Kidney epithelial cell (primary cell): ENCODE results near the gene PHF12. TPM values are rescaled to one million over a fixed set of nuclear protein-coding genes. Genes with fewer than 3 reads are reported as not detected.
A peak's percentile ranks its signal among the peaks of the same experiment; 100 is the strongest.

Experiments
- DNase-seq: peaks from one replicate; pipeline ENCODE4 v3.0.0-alpha.2; 2010; ENCODE audit warnings: low read depth
- H3K27me3 ChIP-seq: 2 replicates; pipeline ENCODE4 v1.6.0; 2011; ENCODE audit warnings: low read length; ENCODE audit not compliant: control insufficient read depth, insufficient read depth
- H3K36me3 ChIP-seq: 2 replicates; pipeline ENCODE4 v1.5.1; 2011; ENCODE audit warnings: low read length; ENCODE audit not compliant: control insufficient read depth, insufficient read depth
- H3K4me3 ChIP-seq: 2 replicates; pipeline ENCODE4 v1.5.1; 2011; ENCODE audit warnings: low read depth, mild to moderate bottlenecking, control low read depth, low read length
- total RNA-seq: library from RNA; depleted of rRNA; stranded (reverse); fragments of >200 nt; gene quantifications from 2 replicates; pipeline ENCODE4 v1.2.3, GENCODE V29; 2015
- TF ChIP-seq, protein P1 (sequence below): IDR thresholded peaks from 2 replicates; pipeline ENCODE4 v1.5.1; 2011; ENCODE audit warnings: mild to moderate bottlenecking, moderate library complexity, low read length, control low read depth, inconsistent platforms; ENCODE audit not compliant: insufficient read depth, poor library complexity, severe bottlenecking

PHF12 gene
- total RNA-seq, 1 donor from 2014 or later, result 19.6 TPM

DNA sequence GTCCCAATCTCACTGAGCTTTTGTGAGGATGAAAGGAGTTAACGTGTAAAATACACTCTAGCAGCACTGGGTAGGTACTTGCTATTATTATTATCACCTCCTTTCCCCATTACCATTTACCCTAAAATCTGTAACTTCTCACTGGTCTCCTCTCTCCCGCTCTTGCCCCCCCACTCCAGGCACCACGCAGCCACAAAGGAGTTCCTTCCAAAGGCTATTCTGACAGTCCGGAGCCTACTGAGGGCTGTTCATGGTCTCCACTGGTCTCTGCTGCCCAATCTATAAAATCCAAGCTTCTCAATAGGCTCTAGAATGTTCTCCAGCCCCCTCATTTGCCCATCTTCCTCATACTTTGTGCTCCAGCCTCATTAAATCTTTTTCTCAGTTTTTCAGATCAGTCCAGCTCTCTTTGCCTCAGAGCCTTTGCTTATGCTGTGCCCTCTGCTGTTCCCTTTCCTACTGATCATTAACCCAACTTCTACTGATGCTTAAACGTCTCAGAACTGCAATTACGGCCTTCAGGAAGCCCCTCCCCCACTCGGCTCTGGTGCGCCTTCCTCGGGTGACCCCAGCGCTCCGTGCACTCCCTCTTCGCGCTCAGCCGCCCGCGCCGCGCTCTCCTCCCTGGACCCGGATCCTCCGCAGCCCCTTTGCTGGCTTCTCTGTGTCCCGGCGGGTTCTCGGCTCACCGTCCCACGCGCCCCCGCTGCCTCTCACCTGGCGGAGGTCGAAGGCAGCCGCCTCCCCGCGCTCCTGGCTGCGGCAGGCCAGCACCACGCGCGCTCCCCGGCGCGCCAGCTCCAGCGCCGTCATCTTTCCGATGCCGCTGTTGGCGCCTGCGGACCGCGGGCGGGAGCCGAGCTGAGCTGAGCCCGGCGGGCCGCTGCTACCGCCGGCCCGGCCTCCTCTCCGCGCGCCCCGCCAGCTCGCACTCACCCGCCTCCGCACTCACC, 49.2 kb downstream of the PHF12 start:
- Histone ChIP-seq H3K4me3 (peak overlapping the region; percentile 64), H3K36me3 (peaks cover 1% of the 10 kb centered on the region), H3K27me3 (no peaks in the 10 kb centered on the region)
- TF ChIP-seq, protein P1, sequence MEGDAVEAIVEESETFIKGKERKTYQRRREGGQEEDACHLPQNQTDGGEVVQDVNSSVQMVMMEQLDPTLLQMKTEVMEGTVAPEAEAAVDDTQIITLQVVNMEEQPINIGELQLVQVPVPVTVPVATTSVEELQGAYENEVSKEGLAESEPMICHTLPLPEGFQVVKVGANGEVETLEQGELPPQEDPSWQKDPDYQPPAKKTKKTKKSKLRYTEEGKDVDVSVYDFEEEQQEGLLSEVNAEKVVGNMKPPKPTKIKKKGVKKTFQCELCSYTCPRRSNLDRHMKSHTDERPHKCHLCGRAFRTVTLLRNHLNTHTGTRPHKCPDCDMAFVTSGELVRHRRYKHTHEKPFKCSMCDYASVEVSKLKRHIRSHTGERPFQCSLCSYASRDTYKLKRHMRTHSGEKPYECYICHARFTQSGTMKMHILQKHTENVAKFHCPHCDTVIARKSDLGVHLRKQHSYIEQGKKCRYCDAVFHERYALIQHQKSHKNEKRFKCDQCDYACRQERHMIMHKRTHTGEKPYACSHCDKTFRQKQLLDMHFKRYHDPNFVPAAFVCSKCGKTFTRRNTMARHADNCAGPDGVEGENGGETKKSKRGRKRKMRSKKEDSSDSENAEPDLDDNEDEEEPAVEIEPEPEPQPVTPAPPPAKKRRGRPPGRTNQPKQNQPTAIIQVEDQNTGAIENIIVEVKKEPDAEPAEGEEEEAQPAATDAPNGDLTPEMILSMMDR, result no peak
- DNase-seq, result no peak

DNA sequence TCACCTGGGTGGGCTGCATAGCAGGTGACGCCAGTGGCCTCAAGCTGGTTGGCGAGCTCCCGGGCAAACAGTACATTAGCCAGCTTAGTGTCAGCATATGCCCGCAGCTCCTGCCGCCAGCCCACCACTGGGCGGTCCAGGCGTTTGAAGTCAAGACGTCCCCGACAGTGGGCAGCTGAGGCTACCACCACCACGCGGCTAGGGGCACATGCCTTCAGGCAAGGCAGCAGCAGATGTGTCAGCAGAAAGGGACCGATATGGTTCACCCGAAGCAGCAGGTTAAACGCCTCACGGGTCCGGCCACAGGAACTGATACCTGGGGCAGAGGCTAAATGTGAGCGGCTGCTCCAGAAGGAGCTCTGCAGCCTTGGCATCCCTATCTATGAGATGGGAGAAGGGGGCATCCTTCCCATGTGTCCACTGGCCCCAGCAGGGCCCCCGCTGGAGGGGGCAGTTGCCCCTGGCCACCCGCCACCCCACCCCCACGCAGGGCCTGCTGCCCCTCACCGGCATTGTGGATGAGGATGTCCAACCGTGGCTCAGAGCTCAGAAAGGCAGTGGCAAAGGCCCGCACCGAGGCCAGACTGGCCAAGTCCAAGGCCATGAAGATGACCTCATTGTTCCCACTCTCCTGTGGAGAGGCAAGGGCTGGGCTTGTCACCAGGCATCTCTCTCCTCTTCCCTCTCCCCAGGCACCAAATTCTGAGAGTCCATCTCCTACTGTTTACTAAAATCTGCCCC, 50.2 kb downstream of the PHF12 start:
- no peak for DNase-seq
- H3K36me3 ChIP-seq, result peaks cover 1% of the 10 kb centered on the region
- H3K4me3 ChIP-seq, result no peak overlapping the region
- no peaks in the 10 kb centered on the region for H3K27me3 ChIP-seq
- TF ChIP-seq, protein P1, result no peak

DNA sequence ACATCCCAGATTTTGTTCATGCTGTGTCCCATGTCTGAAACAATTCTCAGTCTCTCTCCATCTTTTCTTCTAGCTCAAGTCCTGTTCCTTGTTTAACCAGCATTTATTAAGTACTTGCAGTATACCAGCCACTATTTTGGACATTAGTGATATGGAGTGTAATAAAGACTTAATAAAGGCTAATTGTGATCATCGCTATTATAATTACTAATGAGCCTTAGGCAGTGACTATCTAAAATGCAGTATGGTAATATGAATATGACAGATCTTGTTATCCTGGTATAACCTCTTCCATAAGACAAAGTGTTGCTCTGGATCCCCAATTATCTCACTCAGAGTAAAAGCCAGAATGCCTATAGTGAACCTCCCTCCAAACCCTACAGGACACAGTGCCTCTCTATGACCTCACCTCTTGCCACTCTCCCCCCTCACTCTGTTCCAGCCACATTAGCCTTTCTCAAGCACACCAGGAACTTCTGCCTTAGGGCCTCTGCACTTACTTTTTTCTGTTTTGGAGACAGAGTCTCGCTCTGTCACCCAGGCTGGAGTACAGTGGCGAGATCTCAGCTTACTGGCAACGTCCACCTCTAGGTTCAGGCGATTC, 52.0 kb downstream of the PHF12 start:
- Histone ChIP-seq H3K27me3 (no peaks in the 10 kb centered on the region), H3K4me3 (no peak overlapping the region), H3K36me3 (no peaks in the 10 kb centered on the region)
- TF ChIP-seq, protein P1, result no peak
- no peak for DNase-seq

DNA sequence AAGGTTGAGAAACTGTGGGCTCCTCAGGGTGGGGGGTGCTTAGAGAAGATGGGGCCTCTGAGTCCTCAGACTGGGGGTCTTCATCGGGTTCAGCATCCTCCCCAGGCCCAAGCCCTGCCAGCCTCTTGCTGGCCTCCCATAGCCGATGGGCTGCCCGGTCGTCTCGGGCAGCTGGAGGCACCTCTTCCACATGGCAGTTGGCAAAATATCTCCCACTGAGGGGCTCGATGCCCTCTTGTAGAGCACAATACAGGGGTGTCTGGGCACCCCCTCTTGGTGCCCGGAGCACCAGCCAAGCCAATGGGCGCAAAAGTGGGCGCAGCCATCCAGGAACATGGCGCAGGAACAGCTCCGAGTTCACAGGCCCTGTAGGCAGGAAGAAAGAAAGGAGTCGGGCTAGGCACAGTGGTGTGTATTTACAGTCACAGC, 52.8 kb downstream of the PHF12 start:
- Histone ChIP-seq H3K27me3 (no peaks in the 10 kb centered on the region), H3K36me3 (no peaks in the 10 kb centered on the region), H3K4me3 (no peak overlapping the region)
- TF ChIP-seq, protein P1, result no peak
- no peak for DNase-seq

DNA sequence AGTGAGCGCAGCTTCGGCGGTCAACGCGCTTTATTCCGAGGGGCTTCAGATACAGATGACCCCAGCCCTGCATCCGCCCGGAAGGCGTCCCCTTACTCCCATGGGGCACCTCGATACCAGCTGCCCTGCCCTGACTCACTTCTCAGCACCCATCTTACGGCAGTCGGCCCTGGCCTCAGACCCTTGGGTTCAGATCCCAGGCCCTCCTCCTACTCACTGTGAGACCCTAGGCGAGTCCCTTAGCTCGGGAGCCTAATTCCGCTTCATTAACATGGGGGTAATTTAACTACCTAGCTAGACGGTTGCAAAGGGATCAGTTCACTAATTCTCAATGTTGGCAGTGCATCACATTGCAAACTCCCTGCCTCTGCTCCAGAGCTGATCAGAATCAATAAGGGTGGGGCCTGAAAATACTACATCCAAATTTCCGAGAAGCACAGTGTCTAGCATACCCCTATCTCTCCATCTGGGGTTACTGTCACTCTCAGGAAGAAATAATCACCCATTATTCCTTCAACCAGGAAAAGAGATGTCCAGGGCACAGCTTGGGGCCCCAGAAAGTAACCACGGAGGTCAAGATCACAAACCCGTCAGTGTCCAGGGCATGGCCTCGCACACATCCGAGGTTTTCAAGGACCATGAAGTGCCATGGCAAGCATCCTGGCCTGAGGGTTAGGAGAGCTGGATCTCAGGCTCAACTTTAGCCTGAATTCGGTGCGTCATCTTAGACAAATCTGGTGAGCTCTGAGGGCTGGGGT, 53.4 kb downstream of the PHF12 start:
- Histone ChIP-seq H3K36me3 (no peaks in the 10 kb centered on the region), H3K27me3 (no peaks in the 10 kb centered on the region), H3K4me3 (peak overlapping the region; percentile 85)
- TF ChIP-seq, protein P1, result no peak
- DNase-seq, result no peak
